Activated T-cell treated with anti-CD3 and anti-CD28 coated beads, Interleukin-2, amount 50 U/mL, for 4 hours (primary cell): ENCODE measurements around the gene POLR2L. TPM values are rescaled to one million over a fixed set of nuclear protein-coding genes. Genes with fewer than 3 reads are reported as not detected.

Experiments used
- ATAC-seq, 2 donors: fragments of 200-7000 bp; cut with Tn5 transposase; one replicate each; pipeline ENCODE4 v1.10.0; 2021
- DNase-seq: peaks from one replicate; pipeline ENCODE4 v3.0.0-alpha.2; 2020
- H3K27me3 Mint-ChIP-seq: one replicate; pipeline ENCODE4 v1.8.0; 2021; ENCODE audit warnings: low read depth, mixed read lengths
- H3K36me3 Mint-ChIP-seq: one replicate; pipeline ENCODE4 v1.8.0; 2022; ENCODE audit warnings: mixed read lengths; ENCODE audit not compliant: insufficient read depth
- H3K4me1 Mint-ChIP-seq: one replicate; pipeline ENCODE4 v1.8.0; 2021; ENCODE audit warnings: low read depth, mixed read lengths
- H3K4me3 Mint-ChIP-seq: one replicate; pipeline ENCODE4 v1.8.0; 2021; ENCODE audit warnings: mild to moderate bottlenecking, moderate library complexity, mixed read lengths
- H3K9me3 Mint-ChIP-seq: one replicate; pipeline ENCODE4 v1.8.0; 2021; ENCODE audit warnings: mixed read lengths
- total RNA-seq, 3 donors: library from RNA; stranded (reverse); gene quantifications; one replicate each; pipeline ENCODE4 v1.2.1, GENCODE V29; 2021

POLR2L gene
- total RNA-seq, 3 donors from 2014 or later, result 167 to 183 (median 174) TPM

- DNase-seq, result no peak
- ATAC-seq, result no peak
- peaks cover 9% of the 10 kb centered on the region for H3K4me1 Mint-ChIP-seq
- H3K9me3 Mint-ChIP-seq, result no peaks in the 10 kb centered on the region
- H3K36me3 Mint-ChIP-seq, result peaks cover 7% of the 10 kb centered on the region
- peaks cover 1% of the 10 kb centered on the region for H3K27me3 Mint-ChIP-seq
- no peak overlapping the region for H3K4me3 Mint-ChIP-seq
Measured at GRCh38 chr11:791658-792534, 50.4 kb downstream of the POLR2L start.

- Mint-ChIP-seq H3K4me3 (no peak overlapping the region), H3K4me1 (peaks cover 3% of the 10 kb centered on the region), H3K27me3 (peaks cover 1% of the 10 kb centered on the region), H3K36me3 (peaks cover 7% of the 10 kb centered on the region), H3K9me3 (no peaks in the 10 kb centered on the region)
- ATAC-seq (no peak), DNase-seq (no peak)
Measured at GRCh38 chr11:790721-791564, 51.4 kb downstream of the POLR2L start.

DNA sequence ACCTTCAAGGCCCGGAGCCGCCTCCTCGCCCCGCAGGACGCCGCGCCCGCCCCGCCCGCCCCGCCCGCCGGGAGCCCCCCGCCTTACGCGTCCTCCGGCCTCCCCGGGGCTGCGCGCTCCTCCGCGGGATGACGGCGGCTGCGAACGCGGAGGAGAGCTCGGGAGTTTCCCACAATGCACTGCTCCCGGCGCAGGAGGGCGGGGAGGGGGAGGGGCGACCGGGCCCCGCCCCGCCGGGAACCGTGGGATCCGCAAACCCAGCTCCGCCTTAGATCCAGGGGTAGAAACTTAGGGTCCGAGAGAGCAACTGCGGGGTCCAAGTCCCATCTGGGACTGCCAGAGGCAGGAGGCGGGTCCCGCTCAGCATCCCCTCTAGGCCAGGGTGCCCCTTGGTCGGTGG, 52.4 kb downstream of the POLR2L start, which contains the start of gene CEND1:
Gene CEND1, minus strand, starts transcription at position 148 of the 400 bp plus-strand sequence. CDS start 1,514 bp downstream, outside the sequence.
- H3K4me1 Mint-ChIP-seq, result peaks cover 3% of the 10 kb centered on the region
- peak; percentile 37 for DNase-seq
- H3K36me3 Mint-ChIP-seq, result peaks cover 7% of the 10 kb centered on the region

More for the DNA sequence above, 52.4 kb downstream of the POLR2L start, which contains the start of gene CEND1:
- peak; percentile 61 to 69 for ATAC-seq
- Mint-ChIP-seq H3K27me3 (peaks cover 1% of the 10 kb centered on the region), H3K4me3 (no peak within 1 kb of the TSS), H3K9me3 (no peaks in the 10 kb centered on the region)

Other genes starting within 250 kb of the POLR2L start
- gene IRF7, start 226.6 kb downstream of the POLR2L start, total RNA-seq, result 10 to 100 TPM; 16.3 to 26.7 (median 17.7) TPM
- gene CDHR5, start 217.6 kb downstream of the POLR2L start, total RNA-seq, result not detected
- gene SCT, start 215.3 kb downstream of the POLR2L start, total RNA-seq, result not detected
- under 1 TPM in 2 of 3 donors, not detected in 1; 0.13 to 0.28 TPM for gene DRD4, start 205.3 kb downstream of the POLR2L start, total RNA-seq
- 10 to 100 TPM; 53.1 to 59.6 (median 54.5) TPM for gene DEAF1, start 147.3 kb downstream of the POLR2L start, total RNA-seq
- 1 to 10 TPM; 6.8 to 7.5 (median 7.0) TPM for gene TMEM80, start 146.7 kb downstream of the POLR2L start, total RNA-seq
- 10 to 100 TPM in 1 of 3 donors, 1 to 10 TPM in 2; 5.2 to 13.0 (median 7.0) TPM for gene EPS8L2, start 136.3 kb downstream of the POLR2L start, total RNA-seq
- 100 to 1,000 TPM; 281 to 316 (median 313) TPM for gene TALDO1, start 95.1 kb downstream of the POLR2L start, total RNA-seq
- gene GATD1, start 65.0 kb downstream of the POLR2L start, total RNA-seq, result 10 to 100 TPM; 48.3 to 49.8 (median 49.7) TPM
- gene CEND1, start 52.4 kb downstream of the POLR2L start, total RNA-seq, result 1 to 10 TPM; 1.6 to 1.8 (median 1.7) TPM
- gene SLC25A22, start 44.2 kb downstream of the POLR2L start, total RNA-seq, result 100 to 1,000 TPM; 156 to 166 (median 161) TPM
- gene PIDD1, start 37.3 kb downstream of the POLR2L start, total RNA-seq, result 10 to 100 TPM; 12.6 to 18.4 (median 17.5) TPM
- gene RPLP2, start 32.6 kb downstream of the POLR2L start, total RNA-seq, result 1,000 to 10,000 TPM; 3,528 to 3,995 (median 3,711) TPM
- gene PNPLA2, start 23.6 kb downstream of the POLR2L start, total RNA-seq, result 10 to 100 TPM; 55.5 to 62.4 (median 60.2) TPM
- gene CRACR2B, start 14.6 kb downstream of the POLR2L start, total RNA-seq, result under 1 TPM; 0.18 to 0.30 (median 0.28) TPM
- gene CD151, start 9.6 kb downstream of the POLR2L start, total RNA-seq, result 10 to 100 TPM; 33.5 to 39.2 (median 35.6) TPM
- 1 to 10 TPM; 4.6 to 6.0 (median 5.7) TPM for gene TSPAN4, start 323 bp upstream of the POLR2L start, total RNA-seq
- 100 to 1,000 TPM; 102 to 115 (median 104) TPM for gene CHID1, start 68.3 kb upstream of the POLR2L start, total RNA-seq
- gene AP2A2, start 83.3 kb upstream of the POLR2L start, total RNA-seq, result 10 to 100 TPM; 30.4 to 41.7 (median 38.0) TPM
- under 1 TPM in 1 of 3 donors, not detected in 2; 0.30 TPM for gene MUC6, start 194.2 kb upstream of the POLR2L start, total RNA-seq
- gene MUC2, start 232.3 kb upstream of the POLR2L start, total RNA-seq, result under 1 TPM; 0.08 to 0.30 (median 0.24) TPM